NCI-H2107 treated with DMSO at 0.1 percent for 48 hours (cell line): ENCODE measurements around the gene ENOX1.
"Not testable (repeated sequence)": the region's sequence is repeated elsewhere in the genome, so short reads cannot be mapped to it uniquely, and the experiment has no call there.

Experiments
- DNase-seq: peaks from one replicate; lab custom pipeline; 2025; ENCODE audit not compliant: unreplicated experiment; lab: John Stamatoyannopoulos, UW

The ENOX1 gene

DNA sequence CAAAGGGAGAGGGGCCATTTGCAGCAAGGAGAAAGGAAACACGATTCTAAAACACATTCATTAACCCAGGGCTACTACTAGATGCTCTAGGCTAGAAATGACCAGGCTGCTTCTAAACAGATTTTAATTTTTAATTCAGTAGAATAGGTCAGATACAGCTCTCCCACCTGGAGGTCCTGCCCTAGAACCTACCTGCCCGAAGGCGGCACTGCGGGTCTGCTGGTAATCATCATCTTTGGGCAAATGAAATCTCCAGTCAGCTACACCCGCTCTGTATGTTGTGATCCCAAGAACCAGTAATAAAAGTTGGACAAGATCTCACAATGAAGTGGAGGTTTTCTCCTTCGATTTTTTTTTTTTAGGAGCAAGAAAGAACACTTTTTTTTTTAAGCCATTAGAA is 345.3 kb downstream of the ENOX1 start:
- DNase-seq: no peak

DNA sequence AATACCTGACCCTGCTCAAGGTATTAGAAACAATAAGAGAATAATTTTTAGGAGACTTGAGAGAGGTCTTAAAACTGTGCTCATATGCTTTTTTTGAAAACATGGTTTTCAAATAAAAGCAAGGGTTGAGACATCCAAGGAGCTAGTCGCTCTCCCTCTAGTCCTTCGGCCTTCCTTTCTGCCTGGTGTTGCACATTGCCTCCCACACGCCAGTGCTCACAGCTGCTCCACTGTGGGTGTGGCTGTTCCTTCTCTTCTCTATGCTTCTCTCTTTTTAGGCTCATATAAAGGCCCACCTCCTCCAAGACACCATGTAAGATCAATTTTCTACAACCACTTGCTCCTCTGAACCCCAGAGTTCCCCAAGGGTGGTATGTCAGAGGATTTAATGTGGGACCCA is 352.6 kb downstream of the ENOX1 start:
- DNase-seq: no peak

DNA sequence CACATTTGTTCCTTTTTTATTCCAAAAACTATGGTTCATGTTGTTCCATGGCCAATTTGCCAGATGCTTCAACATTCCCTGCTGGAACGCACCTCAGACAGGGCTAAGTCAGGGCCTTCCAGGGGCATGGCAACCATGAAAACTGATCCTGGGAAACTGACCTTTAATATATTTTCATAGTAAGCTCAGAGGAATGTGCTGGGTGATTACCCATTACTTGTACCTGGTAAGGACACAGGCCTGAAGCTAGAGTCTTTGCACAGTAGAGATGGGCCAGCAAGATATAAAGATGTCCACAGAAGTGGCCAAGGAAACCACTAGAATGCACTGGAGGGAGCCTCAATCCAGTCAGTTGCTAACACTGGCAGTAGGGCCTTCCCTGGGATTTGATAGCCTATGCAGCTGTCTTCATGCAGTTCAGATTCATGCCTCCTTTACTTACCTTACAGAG is 353.1 kb downstream of the ENOX1 start:
- DNase-seq: no peak

DNA sequence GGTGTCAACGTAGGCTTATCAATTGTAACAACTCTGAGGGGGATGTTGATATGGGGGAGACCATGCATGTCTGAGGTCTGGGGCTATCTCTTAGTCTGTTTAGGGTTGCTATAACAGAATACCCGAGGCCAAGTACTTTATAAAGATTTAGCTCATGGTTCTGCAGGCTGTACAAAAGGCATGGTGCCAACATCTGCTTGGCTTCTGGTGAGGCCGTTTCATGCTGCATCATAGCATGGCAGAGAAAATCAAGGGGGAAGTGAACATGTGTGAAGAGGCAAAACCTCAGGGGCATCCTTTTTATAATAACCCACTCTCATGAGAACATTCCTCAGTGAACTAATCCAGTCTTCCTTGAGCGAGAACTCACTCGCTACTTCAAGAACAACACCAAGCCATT is 353.8 kb downstream of the ENOX1 start:
- DNase-seq: no peak

DNA sequence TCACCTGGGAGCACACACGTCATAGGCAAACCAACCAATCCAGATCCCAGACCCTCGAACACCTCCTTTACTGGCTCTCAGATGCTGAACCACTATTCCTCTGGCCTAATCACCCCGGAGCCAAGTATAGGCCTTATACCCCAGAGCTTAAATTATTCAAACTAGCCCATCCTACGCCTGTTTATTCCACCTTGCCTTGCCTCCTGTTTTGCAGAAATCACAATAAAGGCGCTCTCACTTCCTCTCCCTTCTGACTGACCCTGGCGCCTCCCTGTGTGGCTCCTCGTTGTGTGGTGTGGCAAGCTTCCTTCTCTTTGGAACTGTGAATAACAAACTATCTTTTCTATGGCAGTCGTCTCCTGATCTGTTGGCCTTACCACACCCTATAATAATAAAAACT is 354.9 kb downstream of the ENOX1 start:
- no peak for DNase-seq

DNA sequence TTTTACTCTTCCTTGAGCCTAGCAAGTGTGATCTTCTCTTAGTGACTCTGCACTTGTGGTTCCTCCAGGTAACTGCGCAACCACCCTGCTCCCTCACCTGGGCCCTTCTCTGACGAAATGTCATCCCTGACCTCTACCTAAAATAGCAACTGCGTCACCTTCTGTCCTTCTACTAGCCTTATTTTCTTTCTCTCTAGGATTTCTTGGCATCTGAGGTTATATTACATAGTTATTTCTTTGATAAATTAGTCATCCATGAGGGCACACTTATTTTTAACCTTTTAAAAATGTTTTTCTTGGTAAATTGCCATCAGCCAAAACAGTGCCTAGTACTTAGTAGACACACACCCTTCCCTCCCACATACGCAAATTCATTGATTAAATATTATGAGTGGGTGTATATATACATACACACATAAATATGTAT is 355.5 kb downstream of the ENOX1 start:
- DNase-seq: no peak

DNA sequence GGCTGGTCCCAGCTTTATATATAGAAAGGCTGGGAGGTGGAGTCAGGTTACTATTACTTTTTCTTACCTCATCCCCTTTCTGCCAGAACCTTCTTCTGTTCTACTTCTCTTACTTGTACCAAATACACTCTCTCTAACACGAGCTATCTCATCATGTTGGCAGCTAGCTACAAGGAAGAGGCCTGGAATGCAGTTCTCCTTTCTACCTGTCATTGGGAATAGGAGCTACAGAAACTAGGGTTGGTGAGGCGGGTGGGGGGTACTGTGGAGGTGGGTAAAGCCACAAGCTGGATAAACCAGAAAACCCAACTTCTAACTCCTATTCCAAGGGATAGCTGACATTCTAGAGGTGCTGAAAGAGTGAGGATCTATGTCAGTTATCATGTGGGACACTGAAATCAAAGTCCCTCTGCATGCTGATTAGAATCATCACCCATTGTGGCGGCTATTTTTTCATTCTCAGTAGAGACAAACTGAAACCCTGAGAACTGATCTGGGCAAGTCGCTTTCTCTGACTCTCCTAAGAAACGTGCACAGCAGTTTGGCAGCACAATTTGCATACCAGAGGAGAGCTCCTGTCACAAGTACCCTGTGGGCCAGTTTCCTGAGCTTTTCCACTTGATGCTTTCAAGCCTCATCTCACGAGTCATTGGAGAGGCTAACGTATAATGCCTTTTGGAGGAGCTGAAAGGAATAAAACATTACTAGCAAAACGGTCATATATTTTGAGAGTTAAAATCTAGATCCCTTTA is 358.1 kb downstream of the ENOX1 start:
- no peak for DNase-seq

DNA sequence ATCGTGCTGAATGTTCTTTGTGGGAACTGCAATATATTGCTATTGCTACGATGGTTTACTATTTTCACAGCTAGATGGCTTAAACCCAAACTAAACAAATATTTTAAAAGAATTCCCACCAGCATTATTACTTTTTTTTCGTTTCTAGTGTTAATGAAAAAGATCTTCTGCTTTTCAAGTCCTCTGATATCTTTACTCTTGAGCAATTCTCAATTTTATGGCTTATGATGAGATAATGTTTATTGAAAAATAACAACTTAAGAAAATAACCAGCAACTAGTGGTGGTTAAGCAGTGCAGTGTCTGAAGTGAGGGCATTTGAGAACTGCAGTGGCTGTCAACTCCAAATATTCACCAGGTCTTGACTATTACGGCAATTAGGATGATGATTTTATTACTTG is 360.4 kb downstream of the ENOX1 start:
- no peak for DNase-seq

DNA sequence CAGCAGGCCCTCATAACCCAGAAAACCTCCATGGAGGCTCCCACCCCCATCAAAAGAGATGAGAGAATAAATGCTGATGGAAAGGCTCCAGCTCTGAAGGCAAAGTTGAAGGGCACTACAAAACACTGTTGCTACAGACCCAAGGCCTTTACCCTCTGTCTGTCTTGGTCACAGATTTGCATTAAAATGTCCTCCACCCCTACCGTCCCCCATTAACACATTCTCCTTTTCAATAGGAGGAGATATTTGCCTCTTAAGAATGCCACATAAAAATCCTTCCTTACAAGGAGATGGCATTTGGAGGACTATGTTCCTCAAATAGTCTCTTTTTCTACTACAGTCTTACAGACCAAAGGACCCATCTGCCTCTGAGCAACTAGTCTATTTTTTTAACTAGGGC is 361.5 kb downstream of the ENOX1 start:
- no peak for DNase-seq

DNA sequence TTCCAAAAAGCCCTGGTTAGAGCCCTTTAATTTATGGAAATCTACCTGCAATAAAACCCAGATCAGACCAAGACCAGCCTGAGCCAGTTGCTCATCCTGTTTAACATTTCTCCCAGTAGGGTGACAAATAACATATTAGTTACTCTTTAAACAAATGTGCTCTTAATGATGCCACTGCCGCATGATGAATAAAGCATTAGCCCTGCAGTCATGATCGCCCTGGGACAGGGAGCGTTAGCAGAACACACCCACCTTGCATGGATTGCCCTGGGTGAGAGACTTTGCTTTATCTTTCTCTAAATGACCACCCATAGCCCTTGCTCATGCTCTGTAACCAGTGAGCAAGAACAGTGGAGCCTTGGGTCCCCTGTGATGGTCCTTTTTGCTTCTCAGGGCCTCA is 362.4 kb downstream of the ENOX1 start:
- DNase-seq: no peak

DNA sequence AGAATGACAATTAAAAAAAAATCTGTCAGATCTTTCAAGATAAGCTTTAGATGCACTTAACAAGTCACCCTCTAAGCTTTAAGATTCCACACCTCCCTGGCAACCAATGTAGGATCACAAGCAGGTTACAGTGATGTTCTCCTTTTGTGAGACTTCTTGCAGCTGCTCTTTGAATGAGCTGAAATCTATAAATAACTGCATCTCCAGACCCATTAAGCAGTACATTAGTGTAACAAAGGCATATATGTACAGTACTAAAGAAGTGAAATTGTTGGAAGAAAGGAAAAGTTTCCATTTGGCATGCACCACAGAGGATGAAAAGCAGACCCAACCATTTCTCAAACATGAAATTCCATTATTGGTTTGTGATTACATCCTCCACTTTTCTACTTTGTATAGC is 364.7 kb downstream of the ENOX1 start:
- DNase-seq: no peak

DNA sequence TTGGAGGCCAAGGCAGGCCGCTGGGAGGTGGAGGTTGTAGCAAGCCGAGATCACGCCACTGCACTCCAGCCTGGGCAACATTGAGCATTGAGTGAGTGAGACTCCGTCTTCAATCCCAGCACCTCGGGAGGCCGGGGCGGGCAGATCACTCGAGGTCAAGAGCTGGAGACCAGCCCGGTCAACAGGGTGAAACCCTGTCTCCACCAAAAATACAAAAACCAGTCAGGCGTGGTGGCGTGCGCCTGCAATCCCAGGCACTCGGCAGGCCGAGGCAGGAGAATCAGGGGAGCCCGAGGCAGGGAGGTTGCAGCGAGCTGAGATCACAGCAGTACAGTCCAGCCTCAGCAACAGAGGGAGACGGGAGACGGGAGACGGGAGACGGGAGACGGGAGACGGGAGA is 369.9 kb downstream of the ENOX1 start:
- not testable (repeated sequence) for DNase-seq

DNA sequence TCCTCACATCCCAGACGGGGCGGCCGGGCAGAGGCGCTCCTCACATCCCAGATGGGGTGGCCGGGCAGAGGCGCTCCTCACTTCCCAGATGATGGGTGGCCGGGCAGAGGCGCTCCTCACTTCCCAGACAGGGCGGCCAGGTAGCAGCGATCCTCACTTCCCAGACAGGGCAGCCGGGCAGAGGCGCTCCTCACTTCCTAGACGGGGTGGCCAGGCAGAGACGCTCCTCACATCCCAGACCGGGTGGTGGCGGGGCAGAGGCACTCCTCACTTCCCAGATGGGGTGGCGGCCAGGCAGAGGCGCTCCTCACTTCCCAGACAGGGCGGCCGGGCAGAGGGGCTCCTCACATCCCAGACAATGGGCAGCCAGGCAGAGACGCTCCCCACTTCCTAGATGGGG is 370.4 kb downstream of the ENOX1 start:
- DNase-seq: not testable (repeated sequence)

DNA sequence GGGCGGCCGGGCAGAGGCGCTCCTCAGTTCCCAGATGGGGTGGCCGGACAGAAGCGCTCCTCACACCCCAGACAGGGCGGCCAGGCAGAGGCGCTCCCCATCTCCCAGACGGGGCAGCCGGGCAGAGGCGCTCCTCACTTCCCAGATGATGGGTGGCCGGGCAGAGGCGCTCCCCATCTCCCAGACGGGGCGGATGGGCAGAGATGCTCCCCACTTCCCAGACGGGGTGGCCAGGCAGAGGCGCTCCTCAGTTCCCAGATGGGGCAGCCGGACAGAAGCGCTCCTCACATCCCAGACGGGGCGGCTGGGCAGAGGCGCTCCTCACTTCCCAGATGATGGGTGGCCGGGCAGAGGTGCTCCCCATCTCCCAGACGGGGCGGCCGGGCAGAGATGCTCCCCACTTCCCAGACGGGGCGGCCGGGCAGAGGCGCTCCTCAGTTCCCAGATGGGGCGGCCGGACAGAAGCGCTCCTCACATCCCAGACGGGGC is 370.8 kb downstream of the ENOX1 start:
- DNase-seq: not testable (repeated sequence)

DNA sequence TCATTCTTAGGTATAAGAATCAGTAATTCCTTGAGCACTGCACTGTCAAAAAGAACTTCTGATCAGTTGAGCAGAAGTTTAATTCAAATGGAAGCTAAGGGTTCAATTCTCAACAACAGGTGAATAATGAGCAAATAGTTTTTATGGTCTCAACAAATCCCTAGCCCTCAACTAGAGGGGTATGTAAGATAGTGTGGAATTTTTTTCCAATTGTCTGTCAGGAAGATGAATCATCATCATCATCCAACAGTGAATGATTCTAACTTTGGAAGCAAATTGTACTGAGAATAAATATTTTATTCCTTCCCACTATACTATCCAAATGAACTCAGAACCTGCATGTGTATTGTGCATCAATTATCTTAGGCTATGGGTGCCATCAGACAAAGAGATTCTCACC is 372.7 kb downstream of the ENOX1 start:
- DNase-seq: no peak

DNA sequence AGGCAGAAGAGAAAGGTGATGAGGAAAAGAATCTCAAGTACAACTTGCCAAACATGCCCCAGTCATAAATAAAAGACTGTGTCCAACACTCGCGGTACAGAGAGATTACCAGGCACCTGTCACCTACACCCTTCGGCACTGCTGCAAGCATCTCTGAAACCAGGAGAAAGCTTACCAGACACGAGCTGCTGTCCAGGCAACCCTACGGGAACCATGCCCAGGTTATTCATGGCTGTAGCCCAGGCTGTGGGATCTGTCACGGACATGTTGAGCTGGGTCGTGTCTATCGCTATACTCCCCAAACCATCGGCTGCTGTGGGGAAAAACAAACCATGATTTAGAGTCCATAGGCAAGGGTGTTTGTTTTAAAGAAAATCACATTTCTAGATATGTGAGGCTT is 375.0 kb downstream of the ENOX1 start:
- no peak for DNase-seq

DNA sequence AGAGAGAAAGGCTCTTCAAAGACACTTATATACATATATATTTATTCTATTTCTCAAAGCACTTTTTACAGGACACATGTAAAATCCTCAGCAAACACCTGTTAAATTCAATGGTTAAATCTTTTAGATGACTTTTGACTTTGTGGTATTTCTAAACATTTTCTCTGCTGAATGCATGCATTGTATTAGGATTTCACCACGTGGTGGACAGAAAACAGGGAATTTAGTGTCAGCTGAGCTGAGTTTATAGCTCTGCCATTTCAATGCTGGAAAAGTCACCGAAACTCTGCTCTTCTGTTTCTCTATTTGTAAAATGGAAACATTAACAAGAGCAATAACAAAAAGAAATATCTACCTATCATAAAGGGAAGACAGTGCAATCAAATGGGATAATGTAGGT is 375.6 kb downstream of the ENOX1 start:
- DNase-seq: no peak

DNA sequence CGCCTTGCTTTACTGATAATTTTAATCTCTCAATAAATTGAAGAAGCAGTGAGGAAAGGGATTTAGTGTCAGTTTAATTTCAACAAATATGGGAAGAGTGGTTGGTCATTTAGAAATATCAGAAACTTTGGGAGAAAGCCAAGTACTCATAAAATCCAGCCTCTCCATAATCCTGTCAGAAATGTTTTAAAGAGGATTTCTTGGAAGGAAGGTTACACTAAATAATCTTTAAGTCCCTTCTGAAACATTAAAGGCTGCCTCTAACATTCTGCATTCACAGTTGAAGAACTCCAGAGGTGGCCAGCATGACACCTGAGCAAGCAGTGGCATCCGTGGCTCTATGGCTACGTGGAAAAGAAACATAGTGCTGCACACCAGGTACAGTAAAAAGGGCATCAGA is 378.5 kb downstream of the ENOX1 start:
- no peak for DNase-seq

DNA sequence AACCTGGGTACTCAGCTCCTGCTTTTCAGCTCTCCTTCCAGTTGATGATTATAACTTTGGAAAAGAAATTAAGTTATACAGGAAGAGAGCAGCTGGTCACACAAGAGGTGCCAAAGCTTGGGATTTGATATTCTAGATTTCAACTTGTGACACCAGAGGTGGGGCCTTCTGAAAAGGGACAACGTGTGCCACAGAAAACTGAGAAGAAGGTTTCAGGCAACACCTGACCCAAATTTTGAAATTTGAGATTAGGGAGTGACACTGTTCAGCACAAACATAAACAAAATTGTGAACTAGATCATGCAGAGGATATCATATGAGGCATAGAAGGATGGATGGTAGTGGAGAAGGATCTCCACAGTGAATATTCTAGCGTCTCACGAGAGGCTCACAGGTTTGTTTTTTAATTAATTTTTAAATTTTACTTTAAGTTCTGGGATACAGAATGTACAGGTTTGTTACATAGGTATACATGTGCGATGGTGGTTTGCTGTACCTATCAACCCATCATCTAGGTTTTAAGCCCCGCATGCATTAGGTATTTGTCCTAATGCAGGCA is 379.7 kb downstream of the ENOX1 start:
- no peak for DNase-seq

DNA sequence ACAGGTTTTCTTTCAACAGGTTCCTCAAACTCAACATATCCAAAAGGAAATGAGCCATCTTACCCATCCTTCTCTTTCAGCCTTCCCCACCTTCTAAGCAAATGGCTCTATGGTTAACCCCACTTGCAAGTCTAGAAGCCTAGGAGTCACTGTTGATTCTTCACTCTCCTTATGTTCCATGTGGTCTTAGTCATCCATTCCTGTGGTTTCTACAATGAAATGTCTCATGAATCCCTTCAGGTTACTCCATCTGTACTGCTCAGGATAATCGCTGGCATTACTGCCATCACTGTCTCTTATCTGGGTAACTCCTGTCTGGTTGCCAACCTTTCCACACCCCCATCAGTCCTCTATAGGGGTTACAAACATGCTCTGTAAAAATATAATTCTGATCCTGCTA is 381.3 kb downstream of the ENOX1 start:
- DNase-seq: no peak

DNA sequence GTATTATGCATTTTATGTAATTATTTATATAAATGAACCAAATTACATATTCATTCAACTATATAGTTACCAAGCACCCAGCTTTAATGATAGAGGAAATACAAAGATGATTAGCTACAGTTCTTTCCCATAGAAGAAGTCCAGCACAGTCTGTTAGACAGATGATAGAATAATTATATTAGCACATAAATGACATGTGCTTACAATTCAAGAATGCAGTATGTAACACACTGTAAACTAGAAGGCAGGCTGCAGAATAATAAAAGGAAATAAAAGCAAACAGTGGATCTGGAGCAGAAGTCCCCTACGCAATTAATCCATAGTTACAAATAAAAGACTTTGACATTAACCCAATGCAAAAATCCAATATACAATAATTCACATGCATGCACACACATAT is 384.4 kb downstream of the ENOX1 start:
- no peak for DNase-seq

DNA sequence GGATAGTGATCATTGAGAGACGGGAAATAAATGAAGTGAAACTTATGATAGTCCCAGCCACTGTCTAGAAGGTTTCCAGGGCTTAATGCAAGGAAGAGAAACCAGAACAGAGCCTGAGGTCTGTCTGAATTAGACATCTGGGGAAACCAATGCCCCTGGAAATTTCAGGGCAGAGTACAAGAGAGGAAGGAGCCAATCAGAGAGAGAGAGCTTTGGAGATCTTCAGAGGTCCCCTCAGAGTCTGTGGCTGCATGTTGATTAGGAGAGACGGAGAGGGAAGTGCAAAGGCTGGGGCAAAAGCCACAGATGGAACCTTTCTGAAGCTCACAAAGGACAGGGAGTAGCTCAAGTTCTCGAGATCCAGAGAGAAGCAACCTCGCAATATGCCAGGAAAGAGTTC is 385.4 kb downstream of the ENOX1 start:
- no peak for DNase-seq

DNA sequence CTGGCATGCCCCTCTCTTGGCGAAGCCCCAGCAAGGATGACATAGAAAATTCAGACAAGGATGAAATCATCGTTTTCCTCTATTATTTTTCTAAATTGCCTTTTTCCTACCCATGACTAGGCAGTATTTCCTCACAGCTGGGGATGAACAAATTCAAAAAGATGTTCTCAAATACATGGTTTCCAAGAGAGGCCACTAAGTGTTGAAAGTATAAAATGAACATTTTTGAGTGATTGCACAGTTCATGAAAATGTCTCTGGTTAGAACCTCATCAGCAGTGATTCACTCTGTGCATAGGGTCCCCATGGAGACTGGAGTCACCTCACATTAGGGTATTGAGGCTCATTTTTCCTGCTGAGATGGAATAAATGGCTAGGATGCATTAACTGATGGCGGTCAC is 389.7 kb downstream of the ENOX1 start:
- no peak for DNase-seq
